ENCODE data around the gene LDLRAD3.

The LDLRAD3 gene

GRCh38 chr11:36237391-36237790, 293.5 kb downstream of the LDLRAD3 start:
- DNase-seq (ENCODE audit: low read depth, low spot score) = no peak

- no peak for DNase-seq (ENCODE audit: low read depth, low spot score)
These were observed 294.3 kb downstream of the LDLRAD3 start for GRCh38 chr11:36238036-36238631.

GRCh38 chr11:36238881-36239280, 295.0 kb downstream of the LDLRAD3 start:
- no peak for DNase-seq (ENCODE audit: low read depth, low spot score)

GRCh38 chr11:36239636-36240035, 295.8 kb downstream of the LDLRAD3 start:
- no peak for DNase-seq (ENCODE audit: low read depth, low spot score)

GRCh38 chr11:36240173-36240572, 296.3 kb downstream of the LDLRAD3 start:
- DNase-seq (ENCODE audit: low read depth, low spot score) = no peak

- no peak for DNase-seq (ENCODE audit: low read depth, low spot score)
These were observed 296.9 kb downstream of the LDLRAD3 start for GRCh38 chr11:36240801-36241200.

- no peak for DNase-seq (ENCODE audit: low read depth, low spot score)
These were observed 297.6 kb downstream of the LDLRAD3 start for GRCh38 chr11:36241497-36241896.

- DNase-seq (ENCODE audit: low read depth, low spot score) = no peak
These were observed 299.8 kb downstream of the LDLRAD3 start for GRCh38 chr11:36243641-36244040.

- DNase-seq (ENCODE audit: low read depth, low spot score) = no peak
These were observed 303.6 kb downstream of the LDLRAD3 start for GRCh38 chr11:36247493-36247892.

- no peak for DNase-seq (ENCODE audit: low read depth, low spot score)
These were observed 304.6 kb downstream of the LDLRAD3 start for GRCh38 chr11:36248436-36248835.

GRCh38 chr11:36249246-36249645, 305.4 kb downstream of the LDLRAD3 start:
- DNase-seq (ENCODE audit: low read depth, low spot score) = no peak

- no peak for DNase-seq (ENCODE audit: low read depth, low spot score)
These were observed 308.0 kb downstream of the LDLRAD3 start for GRCh38 chr11:36251823-36252222.

- no peak for DNase-seq (ENCODE audit: low read depth, low spot score)
These were observed 309.4 kb downstream of the LDLRAD3 start for GRCh38 chr11:36253238-36253637.

GRCh38 chr11:36254713-36255112, 310.9 kb downstream of the LDLRAD3 start:
- no peak for DNase-seq (ENCODE audit: low read depth, low spot score)

- DNase-seq (ENCODE audit: low read depth, low spot score) = no peak
These were observed 313.5 kb downstream of the LDLRAD3 start for GRCh38 chr11:36257351-36257750.

- no peak for DNase-seq (ENCODE audit: low read depth, low spot score)
These were observed 315.0 kb downstream of the LDLRAD3 start for GRCh38 chr11:36258730-36259360.

GRCh38 chr11:36261094-36261493, 317.2 kb downstream of the LDLRAD3 start:
- DNase-seq (ENCODE audit: low read depth, low spot score) = no peak

- DNase-seq (ENCODE audit: low read depth, low spot score) = no peak
These were observed 320.4 kb downstream of the LDLRAD3 start for GRCh38 chr11:36264011-36264972.

- DNase-seq (ENCODE audit: low read depth, low spot score) = no peak
These were observed 321.1 kb downstream of the LDLRAD3 start for GRCh38 chr11:36264973-36265344.

- DNase-seq (ENCODE audit: low read depth, low spot score) = peak; percentile 13
These were observed 322.1 kb downstream of the LDLRAD3 start for GRCh38 chr11:36265793-36266628.

- DNase-seq (ENCODE audit: low read depth, low spot score) = no peak
These were observed 322.9 kb downstream of the LDLRAD3 start for GRCh38 chr11:36266767-36267166.
